C4-2B (cell line): ENCODE data around the gene PTF1A.
"Not testable (repeated sequence)": the region's sequence is repeated elsewhere in the genome, so short reads cannot be mapped to it uniquely, and the experiment has no call there.

Experiments
- H3K27ac ChIP-seq: fragments of 450-650 bp; 2 replicates; pipeline ENCODE4 v1.5.1; 2017
- CTCF ChIP-seq: fragments of 450-650 bp; conservative IDR thresholded peaks from 2 replicates; pipeline ENCODE4 v1.5.1; 2017; ENCODE audit warnings: mild to moderate bottlenecking
- ZFX ChIP-seq: fragments of 450-650 bp; IDR thresholded peaks from 2 replicates; pipeline ENCODE4 v1.6.1; 2017

Gene PTF1A

GRCh38 chr10:23205972-23206642, 14.0 kb downstream of the PTF1A start:
- no peak overlapping the region for H3K27ac ChIP-seq
- TF ChIP-seq CTCF = no peak
- no peak for TF ChIP-seq ZFX

- no peak overlapping the region for H3K27ac ChIP-seq
- no peak for TF ChIP-seq ZFX
- no peak for TF ChIP-seq CTCF
Measured at GRCh38 chr10:23217471-23217870, 25.4 kb downstream of the PTF1A start.

GRCh38 chr10:23230582-23230981, 38.5 kb downstream of the PTF1A start:
- no peak overlapping the region for H3K27ac ChIP-seq
- TF ChIP-seq ZFX = no peak
- no peak for TF ChIP-seq CTCF

GRCh38 chr10:23238015-23238414, 45.9 kb downstream of the PTF1A start:
- TF ChIP-seq ZFX = no peak
- TF ChIP-seq CTCF = no peak
- H3K27ac ChIP-seq = no peak overlapping the region

GRCh38 chr10:23241779-23242178, 49.7 kb downstream of the PTF1A start:
- not testable (repeated sequence) for H3K27ac ChIP-seq
